ENCODE results near the gene VSTM2L.

The VSTM2L gene

DNA sequence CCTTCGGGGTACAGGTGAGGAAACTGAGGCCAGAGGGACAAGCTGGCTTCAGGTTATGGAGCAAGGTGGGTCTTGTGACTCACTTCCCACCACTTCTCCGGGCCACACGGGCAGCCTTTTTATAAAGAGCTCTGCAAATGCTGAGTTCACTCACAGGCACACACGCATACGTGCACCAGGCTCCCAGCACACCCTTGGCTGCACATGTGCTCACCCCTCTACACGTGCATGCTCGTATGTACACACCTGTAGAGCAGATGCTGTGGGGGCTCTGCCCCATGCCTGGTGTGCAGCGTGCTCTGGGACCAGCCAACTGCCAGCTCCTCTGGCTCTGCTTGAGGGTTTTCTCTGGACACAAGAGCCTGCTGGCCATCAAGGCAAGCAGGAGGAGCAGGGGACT is 29.1 kb downstream of the VSTM2L start:
- no peak overlapping the region for H3K27ac ChIP-seq
- TF ChIP-seq, protein P1, sequence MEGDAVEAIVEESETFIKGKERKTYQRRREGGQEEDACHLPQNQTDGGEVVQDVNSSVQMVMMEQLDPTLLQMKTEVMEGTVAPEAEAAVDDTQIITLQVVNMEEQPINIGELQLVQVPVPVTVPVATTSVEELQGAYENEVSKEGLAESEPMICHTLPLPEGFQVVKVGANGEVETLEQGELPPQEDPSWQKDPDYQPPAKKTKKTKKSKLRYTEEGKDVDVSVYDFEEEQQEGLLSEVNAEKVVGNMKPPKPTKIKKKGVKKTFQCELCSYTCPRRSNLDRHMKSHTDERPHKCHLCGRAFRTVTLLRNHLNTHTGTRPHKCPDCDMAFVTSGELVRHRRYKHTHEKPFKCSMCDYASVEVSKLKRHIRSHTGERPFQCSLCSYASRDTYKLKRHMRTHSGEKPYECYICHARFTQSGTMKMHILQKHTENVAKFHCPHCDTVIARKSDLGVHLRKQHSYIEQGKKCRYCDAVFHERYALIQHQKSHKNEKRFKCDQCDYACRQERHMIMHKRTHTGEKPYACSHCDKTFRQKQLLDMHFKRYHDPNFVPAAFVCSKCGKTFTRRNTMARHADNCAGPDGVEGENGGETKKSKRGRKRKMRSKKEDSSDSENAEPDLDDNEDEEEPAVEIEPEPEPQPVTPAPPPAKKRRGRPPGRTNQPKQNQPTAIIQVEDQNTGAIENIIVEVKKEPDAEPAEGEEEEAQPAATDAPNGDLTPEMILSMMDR (IDR thresholded peaks at IDR 0.05) = no peak
- no peak for TF ChIP-seq ZFX (IDR thresholded peaks at IDR 0.05; ENCODE audit: borderline replicate concordance)

GRCh38 chr20:37932919-37933318 is 30.0 kb downstream of the VSTM2L start:
- H3K27ac ChIP-seq = no peak overlapping the region

DNA sequence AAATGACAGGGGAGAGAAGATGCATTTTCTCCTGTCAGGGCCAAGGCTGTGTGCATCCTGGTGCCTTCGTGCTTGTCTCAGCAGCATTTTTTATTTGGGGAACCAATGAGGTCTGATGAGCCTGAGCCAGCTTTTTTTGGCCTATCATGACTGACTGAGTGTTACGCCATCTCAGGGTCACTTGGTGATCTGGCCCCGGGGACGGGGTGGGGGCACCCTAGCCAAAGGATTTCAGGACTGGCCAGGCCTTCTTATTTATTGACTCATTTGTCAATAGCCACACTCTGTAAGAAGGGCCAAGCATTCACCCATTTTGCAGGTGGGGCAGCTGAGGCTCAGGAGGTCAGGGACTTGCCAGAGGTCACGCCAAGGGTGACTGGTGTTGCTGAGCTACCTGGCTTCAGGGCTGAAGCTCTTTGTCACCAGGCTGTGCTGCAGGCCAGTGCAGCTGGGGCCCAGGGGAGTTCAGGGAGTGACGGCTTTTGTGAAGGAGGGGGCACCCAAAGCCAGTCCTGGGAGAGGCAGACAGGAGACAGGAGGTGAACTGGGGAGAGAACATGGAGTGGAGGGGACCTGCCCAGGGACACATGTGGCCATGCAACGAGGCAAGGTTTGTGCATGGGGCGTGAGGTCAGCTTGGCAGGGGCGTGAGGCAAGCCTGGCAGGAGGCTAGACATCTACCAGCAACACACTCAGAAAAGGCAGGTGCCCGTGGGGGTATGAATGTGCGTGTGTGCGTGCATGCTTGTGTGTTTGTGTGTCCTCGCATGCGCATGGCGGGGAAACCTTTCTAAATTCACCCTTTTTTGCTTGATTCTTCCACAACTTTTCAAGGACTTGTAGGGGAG is 31.1 kb downstream of the VSTM2L start:
- no peak overlapping the region for H3K27ac ChIP-seq
- no peak for TF ChIP-seq ZFX (IDR thresholded peaks at IDR 0.05; ENCODE audit: borderline replicate concordance)
- TF ChIP-seq, protein P1 (IDR thresholded peaks at IDR 0.05) = no peak

More at GRCh38 chr20:37932919-37933318, 30.0 kb downstream of the VSTM2L start:
- TF ChIP-seq, protein P1 (IDR thresholded peaks at IDR 0.05) = no peak
- no peak for TF ChIP-seq ZFX (IDR thresholded peaks at IDR 0.05; ENCODE audit: borderline replicate concordance)

- H3K27ac ChIP-seq = no peak overlapping the region
- no peak for TF ChIP-seq ZFX (IDR thresholded peaks at IDR 0.05; ENCODE audit: borderline replicate concordance)
- TF ChIP-seq, protein P1 (IDR thresholded peaks at IDR 0.05) = no peak
These were observed 31.9 kb downstream of the VSTM2L start for GRCh38 chr20:37934634-37935375.

DNA sequence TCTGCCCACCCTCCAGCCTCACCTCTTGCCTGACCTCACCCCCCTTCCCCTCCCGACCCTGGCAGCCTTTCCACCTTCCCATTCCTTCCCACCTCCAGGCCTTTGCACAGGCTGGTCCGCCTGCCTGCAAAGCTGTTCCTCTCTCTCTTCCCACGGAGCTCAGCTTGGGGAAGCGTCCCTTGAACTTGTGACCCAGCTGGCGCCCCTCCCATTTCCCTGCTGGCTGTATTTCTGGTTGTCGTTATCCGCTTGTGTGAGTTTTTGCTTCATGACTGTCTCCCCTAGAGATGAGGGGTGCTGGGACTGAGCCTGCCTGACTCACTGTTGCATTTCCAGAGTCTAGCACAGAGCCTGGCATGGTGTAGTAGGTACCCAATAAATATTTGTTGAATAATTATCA is 32.5 kb downstream of the VSTM2L start:
- no peak overlapping the region for H3K27ac ChIP-seq
- TF ChIP-seq, protein P1 (IDR thresholded peaks at IDR 0.05) = no peak
- no peak for TF ChIP-seq ZFX (IDR thresholded peaks at IDR 0.05; ENCODE audit: borderline replicate concordance)

DNA sequence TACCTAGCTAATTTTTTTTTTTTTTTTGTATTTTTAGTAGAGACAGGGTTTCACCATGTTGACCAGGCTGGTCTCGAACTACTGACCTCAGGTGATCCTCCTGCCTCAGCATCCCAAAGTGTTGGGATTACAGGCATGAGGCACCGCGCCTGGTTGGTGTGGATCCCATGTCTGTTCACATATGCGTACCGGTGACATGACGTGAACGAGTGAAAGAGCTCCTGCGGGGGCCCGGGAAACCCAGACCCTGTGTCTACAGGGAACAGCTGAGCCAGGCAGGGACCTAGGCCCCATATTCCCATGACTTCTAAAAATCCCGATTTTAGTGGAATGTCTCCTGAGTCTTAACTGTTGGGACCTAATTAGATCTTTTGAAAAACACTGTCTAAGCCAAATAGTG is 33.1 kb downstream of the VSTM2L start:
- H3K27ac ChIP-seq = no peak overlapping the region
- TF ChIP-seq, protein P1 (IDR thresholded peaks at IDR 0.05) = no peak
- no peak for TF ChIP-seq ZFX (IDR thresholded peaks at IDR 0.05; ENCODE audit: borderline replicate concordance)

DNA sequence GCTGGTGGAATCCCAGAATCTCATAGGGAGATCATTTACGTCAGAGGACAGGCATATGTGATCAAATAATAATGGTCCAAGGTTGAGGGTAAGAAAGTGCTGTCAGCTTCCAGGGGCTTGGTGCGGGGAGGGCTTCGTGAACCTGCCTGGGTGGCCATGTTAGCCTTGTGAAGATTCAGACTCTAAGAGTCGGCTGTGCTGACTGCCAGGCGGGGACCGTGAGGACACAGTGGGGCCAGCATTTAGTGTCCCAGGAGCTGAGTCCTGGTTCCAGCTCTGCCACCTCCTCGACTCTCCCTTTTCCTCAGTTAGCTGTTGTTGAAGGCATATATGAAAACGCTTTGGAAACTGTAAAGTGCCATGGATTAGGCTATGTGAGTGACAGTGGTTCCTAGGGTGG is 33.5 kb downstream of the VSTM2L start:
- no peak for TF ChIP-seq ZFX (IDR thresholded peaks at IDR 0.05; ENCODE audit: borderline replicate concordance)
- TF ChIP-seq, protein P1 (IDR thresholded peaks at IDR 0.05) = no peak
- no peak overlapping the region for H3K27ac ChIP-seq

Measured in 22Rv1 (cell line).